Measurements from ENCODE around the gene PCBP4.

DNA sequence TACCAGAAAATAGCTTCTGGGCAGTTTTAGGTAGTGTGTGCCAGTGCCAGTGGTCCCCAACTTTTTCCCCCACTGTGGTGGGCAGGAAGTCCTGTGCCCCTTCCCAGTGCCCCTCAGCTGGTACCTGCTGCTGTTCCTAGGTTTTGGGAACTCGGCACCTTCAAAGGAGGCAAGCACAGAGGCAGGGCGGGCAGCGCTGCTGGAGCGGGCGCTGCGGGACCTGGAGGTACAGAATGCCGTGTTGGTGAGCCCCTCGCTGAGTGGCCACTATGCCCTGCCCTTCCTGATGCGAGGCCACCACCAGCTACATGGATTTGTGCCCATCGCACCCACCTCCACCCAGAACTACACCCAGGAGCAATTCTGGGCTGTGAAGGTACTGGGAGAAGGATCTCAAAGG is 13.0 kb upstream of the PCBP4 start:
- TF ChIP-seq, protein P1, sequence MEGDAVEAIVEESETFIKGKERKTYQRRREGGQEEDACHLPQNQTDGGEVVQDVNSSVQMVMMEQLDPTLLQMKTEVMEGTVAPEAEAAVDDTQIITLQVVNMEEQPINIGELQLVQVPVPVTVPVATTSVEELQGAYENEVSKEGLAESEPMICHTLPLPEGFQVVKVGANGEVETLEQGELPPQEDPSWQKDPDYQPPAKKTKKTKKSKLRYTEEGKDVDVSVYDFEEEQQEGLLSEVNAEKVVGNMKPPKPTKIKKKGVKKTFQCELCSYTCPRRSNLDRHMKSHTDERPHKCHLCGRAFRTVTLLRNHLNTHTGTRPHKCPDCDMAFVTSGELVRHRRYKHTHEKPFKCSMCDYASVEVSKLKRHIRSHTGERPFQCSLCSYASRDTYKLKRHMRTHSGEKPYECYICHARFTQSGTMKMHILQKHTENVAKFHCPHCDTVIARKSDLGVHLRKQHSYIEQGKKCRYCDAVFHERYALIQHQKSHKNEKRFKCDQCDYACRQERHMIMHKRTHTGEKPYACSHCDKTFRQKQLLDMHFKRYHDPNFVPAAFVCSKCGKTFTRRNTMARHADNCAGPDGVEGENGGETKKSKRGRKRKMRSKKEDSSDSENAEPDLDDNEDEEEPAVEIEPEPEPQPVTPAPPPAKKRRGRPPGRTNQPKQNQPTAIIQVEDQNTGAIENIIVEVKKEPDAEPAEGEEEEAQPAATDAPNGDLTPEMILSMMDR (IDR thresholded peaks at IDR 0.05): no peak
- TF ChIP-seq POLR2A (IDR thresholded peaks at IDR 0.05): no peak

All from body of pancreas (tissue), 4 donors.